Loucy (cell line): ENCODE measurements around the gene THOP1.

Experiments
- CTCF ChIP-seq: fragments of 200-600 bp; sonication (generic); conservative IDR thresholded peaks from 2 replicates; pipeline ENCODE4 v1.5.1; 2014; ENCODE audit warnings: mild to moderate bottlenecking, antibody characterized with exemption, low read length
- EZH2phosphoT487 ChIP-seq: fragments of 200-600 bp; IDR thresholded peaks from 2 replicates; pipeline ENCODE4 v1.6.1; 2018; ENCODE audit warnings: antibody characterized with exemption, mild to moderate bottlenecking, moderate library complexity, borderline replicate concordance

GRCh38 chr19:2774083-2774679, 11.1 kb upstream of the THOP1 start:
- TF ChIP-seq CTCF, result no peak
- TF ChIP-seq EZH2phosphoT487, result no peak
